Measurements from ENCODE around the gene AGPAT4. TPM values are rescaled to one million over a fixed set of nuclear protein-coding genes. Genes with fewer than 3 reads are reported as not detected.

AGPAT4 gene
- total and polyA plus RNA-seq, 2 of the 4 experiments (the other 2 are of a cell fraction), result 3.6 to 3.8 TPM

- TF ChIP-seq CEBPB (IDR thresholded peaks at IDR 0.05; ENCODE audit: low read depth, low read length) (no peak), RCOR1 (IDR thresholded peaks at IDR 0.05; ENCODE audit: insufficient replicate concordance, low read length) (no peak)
- Histone ChIP-seq H2BK5ac (ENCODE audit: low read depth, low read length, poor library complexity, severe bottlenecking) (no peak overlapping the region), H3K9me3 (ENCODE audit: control insufficient read depth, insufficient read depth, low read length) (no peaks in the 10 kb centered on the region), H3K56ac (ENCODE audit: extremely low read depth, insufficient read depth, low read length) (no peak overlapping the region), H2BK20ac (ENCODE audit: low read depth, low read length) (no peak overlapping the region), H3K27me3 (ENCODE audit: control insufficient read depth, insufficient read depth, low read length) (no peaks in the 10 kb centered on the region), H4K5ac (ENCODE audit: low read depth, low read length) (no peak overlapping the region), H3K18ac (ENCODE audit: low read depth, low read length) (no peak overlapping the region), H2AK5ac (ENCODE audit: low read depth, low read length) (no peak overlapping the region), H3K27ac (ENCODE audit: insufficient read depth, low read length) (no peak overlapping the region), H3K9ac (ENCODE audit: low read depth, low read length) (no peak overlapping the region), H2AK9ac (replicated peaks; ENCODE audit: low read depth, low read length, poor library complexity) (no peak overlapping the region), H3K36me3 (ENCODE audit: control insufficient read depth, insufficient read depth, low read length) (no peaks in the 10 kb centered on the region), H3K14ac (replicated peaks; ENCODE audit: low read depth, low read length) (no peak overlapping the region), H3K4ac (ENCODE audit: low read depth, low read length) (no peak overlapping the region), H4K20me1 (ENCODE audit: insufficient read depth, low read length) (no peaks in the 10 kb centered on the region), H3K4me1 (ENCODE audit: control insufficient read depth, insufficient read depth, low read length) (no peaks in the 10 kb centered on the region), H3K4me2 (ENCODE audit: low read depth, low read length) (no peak overlapping the region), H2AFZ (replicated peaks; ENCODE audit: low read length, poor library complexity) (no peak overlapping the region), H4K8ac (ENCODE audit: low read depth in 2 of 2, low read length in 2 of 2) (no peak overlapping the region), H3K79me1 (ENCODE audit: low read depth in 1 of 2, low read length in 2 of 2) (0 out of 4 replicates have a peak, but pooled peaks cover 2% of the 10 kb centered on the region in 2 experiments), H3K23ac (ENCODE audit: low read depth, low read length) (no peak overlapping the region), H2BK120ac (ENCODE audit: low read depth, low read length) (no peak overlapping the region), H3K4me3 (ENCODE audit: insufficient read depth, low read depth, low read length) (no peak overlapping the region), H2BK15ac (ENCODE audit: low read depth, low read length) (no peak overlapping the region), H3K9me1 (ENCODE audit: insufficient read depth, low read length) (peaks cover 3% of the 10 kb centered on the region; the same call in 1 of the 2 replicates), H4K91ac (ENCODE audit: insufficient read depth, low read depth, low read length) (no peak overlapping the region)
- ATAC-seq (ENCODE audit: low read depth) (no peak), DNase-seq (no peak)
- ChIA-PET POLR2A (ENCODE audit: unreplicated experiment) (no interaction called here), CTCF (no interaction called here)
- in situ Hi-C loops (cut with MboI; ENCODE audit: low sequenced_read_pairs) (no loop called here), intact Hi-C loops (cut with micrococcal nuclease) (no loop called here), dilution Hi-C loops (cut with HindIII; ENCODE audit: low sequenced_read_pairs, unreplicated experiment) (no loop called here)
- no TSS peak for BruUV-seq (replicated peaks)
- WGBS, 2 experiments (ENCODE audit: extremely low coverage in 2 of 2, insufficient read length in 1 of 2), result no CpG with 5 or more reads among the region's 2 CpGs
These were observed 82.9 kb downstream of the AGPAT4 start for GRCh38 chr6:161191007-161191406.
